Cerebellar nuclear complex (tissue), 1 donor: ENCODE results near the gene SMIM21.

Experiments used
- DNase-seq, 2 experiments: peaks; one replicate each; lab custom pipeline; 2025; lab: John Stamatoyannopoulos, UW

The SMIM21 gene

DNA sequence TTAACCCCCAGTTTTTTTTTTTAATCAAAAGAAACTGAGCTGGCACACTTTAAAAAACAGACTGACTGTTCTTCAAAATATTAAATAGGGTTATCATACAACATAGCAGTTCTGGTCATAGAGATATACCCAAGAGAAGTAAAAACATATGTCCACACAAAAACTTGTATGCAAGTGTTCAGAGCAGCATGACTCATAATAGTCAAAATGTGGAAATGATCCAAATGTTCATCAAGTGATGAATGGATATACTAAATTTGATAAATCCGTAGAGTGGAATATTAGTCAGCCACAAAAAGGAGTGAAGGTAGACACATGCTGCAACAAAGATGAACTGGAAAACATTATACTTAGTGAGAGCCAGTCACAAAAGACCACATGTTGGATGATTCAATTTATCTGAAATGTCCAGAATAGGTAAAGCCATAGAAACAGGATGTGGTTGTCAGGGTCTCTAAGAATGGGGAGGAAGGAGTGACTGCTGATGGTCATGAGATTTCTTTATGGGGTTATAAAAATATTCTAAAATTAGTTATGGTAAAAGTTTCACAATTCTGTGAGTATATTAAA lies 5.1 kb downstream of the SMIM21 start:
- no peak for DNase-seq

GRCh38 chr18:75421656-75422055 lies 5.8 kb downstream of the SMIM21 start:
- DNase-seq, result no peak

- DNase-seq, result no peak
These were observed 9.1 kb downstream of the SMIM21 start for GRCh38 chr18:75418293-75419005.

DNA sequence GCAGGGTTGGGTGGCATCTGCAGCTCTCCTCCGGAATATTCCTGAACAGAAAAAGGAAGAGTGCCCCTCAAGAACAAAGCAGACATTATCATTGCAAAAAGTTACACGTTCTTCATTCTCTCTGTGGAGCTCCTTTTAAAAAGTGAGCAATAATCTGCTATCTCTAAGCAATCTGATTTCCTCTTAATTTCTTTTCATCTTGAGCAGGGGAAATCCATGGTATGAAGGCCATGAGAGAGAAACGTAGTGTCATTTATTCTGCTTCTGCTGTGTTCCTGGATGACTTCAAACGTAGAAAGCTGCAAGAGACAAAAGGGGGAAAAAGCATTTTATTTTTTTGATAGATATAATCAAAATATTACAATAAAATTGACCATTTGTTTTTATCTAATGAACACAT lies 16.9 kb downstream of the SMIM21 start:
- no peak for DNase-seq

DNA sequence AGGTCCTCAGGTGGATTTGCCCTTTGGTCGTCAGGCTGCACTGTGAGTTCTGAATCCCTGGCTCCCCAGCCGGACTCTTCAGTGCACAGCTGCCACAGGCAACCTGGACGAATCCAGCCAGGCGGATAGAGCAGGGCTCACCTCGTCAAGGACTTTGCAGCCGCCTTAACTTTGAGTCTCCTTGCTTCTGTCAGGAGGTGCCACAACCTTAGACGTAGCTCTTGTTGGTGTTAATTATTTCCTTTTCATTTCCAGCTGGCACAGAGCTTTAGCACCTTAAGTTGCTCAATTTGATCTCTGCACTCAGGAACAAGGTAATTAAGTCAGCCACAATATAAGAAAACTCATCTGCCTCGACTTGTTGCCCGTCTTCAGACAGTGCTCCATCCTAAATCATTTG lies 17.7 kb downstream of the SMIM21 start:
- no peak for DNase-seq

- no peak for DNase-seq
These were observed 18.7 kb downstream of the SMIM21 start for GRCh38 chr18:75408554-75409506.

- no peak for DNase-seq
These were observed 19.8 kb downstream of the SMIM21 start for GRCh38 chr18:75407468-75408437.

DNA sequence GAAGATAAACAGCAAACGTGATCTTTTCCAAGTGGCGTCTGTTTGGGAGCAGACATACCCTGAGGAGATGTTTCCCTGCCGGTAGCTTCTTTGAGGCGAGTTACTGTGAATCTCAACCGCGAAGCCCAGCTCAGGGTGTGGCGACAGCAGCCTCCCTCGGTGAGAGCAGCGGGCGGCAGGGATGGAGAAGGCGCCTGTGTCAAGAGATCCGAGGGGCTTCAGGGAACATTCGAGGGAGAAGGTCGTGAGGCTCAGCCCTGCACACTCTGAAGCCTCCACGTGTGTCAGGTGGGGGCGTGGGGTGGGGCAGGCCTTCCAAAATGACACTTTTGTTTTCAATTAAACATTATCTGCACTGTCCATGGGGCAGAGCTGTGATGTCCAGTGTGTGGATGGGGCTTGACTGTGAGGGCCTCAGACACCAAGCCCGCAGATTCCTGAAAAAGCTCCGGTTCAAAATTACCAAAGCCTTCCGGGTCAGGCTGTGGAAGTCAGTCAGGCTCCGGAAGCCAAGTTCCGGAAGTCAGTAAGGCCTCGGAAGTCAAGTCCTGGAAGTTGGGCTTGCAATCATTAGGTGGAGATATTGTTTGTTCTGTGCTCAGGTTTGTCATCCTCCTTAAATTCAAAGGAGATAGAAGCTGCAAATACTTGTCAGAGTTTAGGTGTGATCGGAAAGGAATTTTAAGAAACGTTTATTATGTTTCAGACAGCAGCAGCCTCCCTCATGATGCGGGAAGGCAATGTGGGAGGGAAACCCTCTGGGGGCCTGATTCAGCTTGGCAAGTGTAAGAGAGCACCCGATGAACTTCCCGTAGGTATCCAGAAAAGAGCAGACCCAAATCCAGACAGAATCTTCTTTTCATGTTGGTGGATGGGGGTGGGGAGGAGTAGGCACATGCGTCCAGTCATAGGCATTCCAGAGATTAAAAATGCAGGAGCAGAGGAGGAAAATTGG lies 20.7 kb downstream of the SMIM21 start:
- DNase-seq, result no peak

GRCh38 chr18:75405351-75405750 lies 22.2 kb downstream of the SMIM21 start:
- DNase-seq, result no peak

GRCh38 chr18:75400366-75400765 lies 27.1 kb downstream of the SMIM21 start:
- no peak for DNase-seq

- DNase-seq, result no peak
These were observed 32.4 kb downstream of the SMIM21 start for GRCh38 chr18:75395137-75395536.

- DNase-seq, result no peak
These were observed 33.8 kb downstream of the SMIM21 start for GRCh38 chr18:75393721-75394120.

- no peak for DNase-seq
These were observed 35.3 kb downstream of the SMIM21 start for GRCh38 chr18:75392226-75392578.

DNA sequence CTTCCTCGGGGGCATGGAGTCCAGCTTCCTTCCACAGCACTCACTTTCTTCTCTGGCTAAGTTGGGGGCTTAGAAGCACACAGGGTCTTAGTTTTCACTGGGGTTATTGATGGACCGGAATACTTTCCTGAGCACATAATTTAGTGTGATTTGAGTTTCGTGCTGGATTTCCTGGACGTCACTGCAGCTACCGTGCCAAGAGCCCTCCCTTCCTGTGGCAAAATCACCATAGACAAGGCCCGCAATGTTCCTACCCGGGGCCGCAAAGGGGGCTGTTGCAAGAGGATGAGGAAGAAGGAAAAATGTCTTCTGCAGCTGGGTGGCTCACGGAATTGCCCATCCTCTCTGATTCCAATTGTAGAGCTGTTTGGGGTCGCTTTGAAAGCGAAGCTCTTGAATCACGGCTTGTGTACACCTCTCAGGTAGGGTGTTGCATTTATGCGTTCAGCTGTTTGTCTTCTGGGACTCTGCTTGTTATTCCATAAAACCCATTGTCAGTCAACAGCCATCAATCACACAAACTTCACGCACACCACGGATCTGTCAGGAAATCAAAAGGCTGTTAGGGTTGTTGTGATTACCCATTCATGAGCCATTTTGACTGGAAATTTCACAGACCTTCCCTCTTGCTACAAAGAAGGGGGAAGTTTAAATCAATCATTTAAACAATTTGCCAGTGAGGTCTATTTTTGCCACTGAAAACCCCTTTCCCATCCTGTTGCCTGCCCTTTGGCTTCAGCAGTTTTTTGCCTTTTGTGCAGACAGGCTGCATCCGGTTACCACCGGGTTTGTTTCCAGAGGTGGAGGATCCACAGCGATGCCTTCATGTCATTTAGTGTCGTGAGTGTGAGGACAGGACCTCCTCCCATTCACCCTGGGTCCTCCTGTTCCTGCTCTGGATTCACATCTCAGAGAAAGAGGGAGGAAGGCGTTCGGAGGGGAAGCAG lies 36.0 kb downstream of the SMIM21 start:
- DNase-seq, result no peak

DNA sequence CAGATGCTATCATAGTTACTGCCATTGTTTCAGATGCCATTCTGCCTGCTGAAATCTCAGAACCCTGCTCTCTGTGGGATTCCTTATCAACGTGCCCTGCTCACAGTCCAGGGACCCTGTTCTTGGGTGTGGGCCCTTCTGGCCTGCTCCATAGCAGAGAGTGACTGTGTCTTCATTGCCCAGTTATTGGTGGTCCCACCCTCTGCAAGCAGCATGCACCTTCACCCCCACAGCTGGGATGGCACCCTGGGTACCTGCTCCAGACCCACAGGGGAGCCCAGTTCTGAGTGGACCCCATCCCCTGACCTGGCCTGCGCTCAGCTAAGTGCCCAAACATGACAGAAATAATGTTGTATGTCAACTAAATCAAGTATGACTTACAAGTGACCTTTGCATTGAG lies 36.6 kb downstream of the SMIM21 start:
- no peak for DNase-seq

GRCh38 chr18:75384144-75384543 lies 43.4 kb downstream of the SMIM21 start:
- DNase-seq, result no peak

GRCh38 chr18:75378376-75379315 lies 48.9 kb downstream of the SMIM21 start:
- no peak for DNase-seq

DNA sequence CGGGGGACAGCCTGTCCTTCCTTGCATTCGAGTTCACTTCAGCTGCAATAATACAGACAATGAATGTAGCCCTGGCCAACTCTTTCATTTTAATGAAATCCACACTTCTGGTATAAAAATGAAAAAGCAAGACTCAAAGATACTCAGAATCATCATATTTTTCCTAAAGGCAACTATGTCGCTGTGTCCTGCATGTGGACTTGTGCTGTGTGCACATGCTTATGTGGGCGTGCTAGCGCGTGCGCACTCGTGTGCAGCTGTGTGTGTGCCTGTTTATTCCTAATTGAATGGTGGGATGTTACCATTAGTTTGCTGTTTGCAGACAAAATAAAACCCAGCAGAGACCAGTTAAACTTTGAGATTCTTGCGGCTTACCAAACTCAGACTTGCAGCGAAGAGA lies 49.6 kb downstream of the SMIM21 start:
- no peak for DNase-seq
